ENCODE results near the gene TPSD1. TPM values are rescaled to one million over a fixed set of nuclear protein-coding genes. Genes with fewer than 3 reads are reported as not detected.

TPSD1 gene
- total and polyA plus RNA-seq, 2 experiments from 2014 or later, result 0.17 TPM; not detected in 1

DNA sequence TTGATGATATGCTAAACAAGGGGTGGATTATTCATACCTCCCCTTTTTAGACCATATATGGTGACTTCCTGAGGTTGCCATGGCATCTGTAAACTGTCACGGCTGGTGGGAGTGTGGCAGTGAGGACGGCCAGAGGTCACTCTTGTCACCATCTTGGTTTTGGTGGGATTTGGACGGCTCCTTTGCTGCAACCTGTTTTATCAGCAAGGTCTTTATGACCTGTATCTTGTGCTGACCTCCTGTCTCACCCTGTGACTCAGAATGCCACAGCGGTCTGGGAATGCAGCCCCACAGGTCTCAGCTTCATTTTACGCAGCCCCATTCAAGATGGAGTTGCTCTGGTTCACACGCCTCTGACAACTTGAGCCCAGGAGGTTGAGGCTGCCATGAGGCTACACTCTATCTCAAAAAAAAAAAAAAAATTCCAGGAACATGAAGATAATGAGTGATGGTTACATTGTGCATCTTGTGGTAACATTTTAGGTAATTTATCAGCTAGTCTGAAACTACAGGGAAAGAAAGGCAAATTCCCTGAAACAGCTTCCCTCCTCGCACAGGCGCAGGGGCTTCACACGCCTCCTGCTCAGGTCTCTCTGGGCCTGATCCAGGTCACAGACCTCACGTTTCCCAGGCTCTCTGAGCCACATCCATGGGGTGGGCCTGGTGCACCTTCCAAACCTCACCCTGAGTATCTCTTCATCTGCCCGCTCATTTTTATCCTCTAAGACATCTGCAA lies 38.2 kb downstream of the TPSD1 start:
- no peaks in the 10 kb centered on the region for H3K36me3 ChIP-seq (ENCODE audit: insufficient read depth)
- ATAC-seq (no peak), DNase-seq (ENCODE audit: low spot score) (no peak)
- no peak overlapping the region for H2AFZ ChIP-seq
- H3K4me1 Mint-ChIP-seq, result peaks cover 37% of the 10 kb centered on the region
- no peaks in the 10 kb centered on the region for H3K9me2 ChIP-seq (ENCODE audit: insufficient read depth)
- H3K79me2 ChIP-seq (replicated peaks; ENCODE audit: insufficient read depth), result no peaks in the 10 kb centered on the region
- H3K4me2 ChIP-seq, result no peak overlapping the region
- no peaks in the 10 kb centered on the region for H3K9me3 Mint-ChIP-seq
- H3K27ac ChIP-seq (ENCODE audit: low read depth), result no peak overlapping the region
- H3K27ac Mint-ChIP-seq, result no peak overlapping the region
- peaks cover 25% of the 10 kb centered on the region for H3K4me1 ChIP-seq (ENCODE audit: insufficient read depth)
- H3K4me3 Mint-ChIP-seq, result no peak overlapping the region; the same call in 2 of the 3 replicates
- no peaks in the 10 kb centered on the region for H3K36me3 Mint-ChIP-seq (ENCODE audit: low read depth)
- peaks cover 6% of the 10 kb centered on the region; the same call in 1 of the 2 replicates for H3F3A ChIP-seq (replicated peaks; ENCODE audit: low read depth)
- TF ChIP-seq CREB1 (CRISPR knock-in tag; IDR thresholded peaks at IDR 0.05; ENCODE audit: low read depth), result no peak
- no peak for TF ChIP-seq JUNB (IDR thresholded peaks at IDR 0.05; ENCODE audit: unreplicated experiment)
- peaks cover 41% of the 10 kb centered on the region for H3K27me3 Mint-ChIP-seq (ENCODE audit: insufficient read depth, low read depth, poor library complexity)
- H3K27me3 ChIP-seq (ENCODE audit: insufficient read depth), result peaks cover 26% of the 10 kb centered on the region
- H3K4me3 ChIP-seq, result no peak overlapping the region
- H4K20me1 ChIP-seq (replicated peaks; ENCODE audit: insufficient read depth), result no peaks in the 10 kb centered on the region

GRCh38 chr16:1295465-1295864 lies 39.6 kb downstream of the TPSD1 start:
- Histone ChIP-seq H2AFZ (no peak overlapping the region), H3K9me2 (ENCODE audit: insufficient read depth) (no peaks in the 10 kb centered on the region), H3K27ac (ENCODE audit: low read depth) (no peak overlapping the region), H3K4me3 (no peak overlapping the region), H3K79me2 (replicated peaks; ENCODE audit: insufficient read depth) (no peaks in the 10 kb centered on the region), H3F3A (replicated peaks; ENCODE audit: low read depth) (peaks cover 6% of the 10 kb centered on the region; the same call in 1 of the 2 replicates), H3K36me3 (ENCODE audit: insufficient read depth) (no peaks in the 10 kb centered on the region), H4K20me1 (replicated peaks; ENCODE audit: insufficient read depth) (no peaks in the 10 kb centered on the region), H3K4me1 (ENCODE audit: insufficient read depth) (peaks cover 14% of the 10 kb centered on the region), H3K4me2 (peak overlapping the region; percentile 17; the same call in 1 of the 2 replicates), H3K27me3 (ENCODE audit: insufficient read depth) (peaks cover 13% of the 10 kb centered on the region)
- Mint-ChIP-seq H3K27ac (0 out of 2 replicates have a peak overlapping the region, but pooled peaks have one; percentile 68), H3K36me3 (ENCODE audit: low read depth) (no peaks in the 10 kb centered on the region), H3K4me3 (peak overlapping the region; percentile 19; the same call in 1 of the 3 replicates), H3K4me1 (peaks cover 31% of the 10 kb centered on the region), H3K9me3 (no peaks in the 10 kb centered on the region), H3K27me3 (ENCODE audit: insufficient read depth, low read depth, poor library complexity) (peaks cover 32% of the 10 kb centered on the region)
- DNase-seq (ENCODE audit: low spot score), result peak; percentile 62
- peak; percentile 64 for ATAC-seq
- TF ChIP-seq, protein P1, sequence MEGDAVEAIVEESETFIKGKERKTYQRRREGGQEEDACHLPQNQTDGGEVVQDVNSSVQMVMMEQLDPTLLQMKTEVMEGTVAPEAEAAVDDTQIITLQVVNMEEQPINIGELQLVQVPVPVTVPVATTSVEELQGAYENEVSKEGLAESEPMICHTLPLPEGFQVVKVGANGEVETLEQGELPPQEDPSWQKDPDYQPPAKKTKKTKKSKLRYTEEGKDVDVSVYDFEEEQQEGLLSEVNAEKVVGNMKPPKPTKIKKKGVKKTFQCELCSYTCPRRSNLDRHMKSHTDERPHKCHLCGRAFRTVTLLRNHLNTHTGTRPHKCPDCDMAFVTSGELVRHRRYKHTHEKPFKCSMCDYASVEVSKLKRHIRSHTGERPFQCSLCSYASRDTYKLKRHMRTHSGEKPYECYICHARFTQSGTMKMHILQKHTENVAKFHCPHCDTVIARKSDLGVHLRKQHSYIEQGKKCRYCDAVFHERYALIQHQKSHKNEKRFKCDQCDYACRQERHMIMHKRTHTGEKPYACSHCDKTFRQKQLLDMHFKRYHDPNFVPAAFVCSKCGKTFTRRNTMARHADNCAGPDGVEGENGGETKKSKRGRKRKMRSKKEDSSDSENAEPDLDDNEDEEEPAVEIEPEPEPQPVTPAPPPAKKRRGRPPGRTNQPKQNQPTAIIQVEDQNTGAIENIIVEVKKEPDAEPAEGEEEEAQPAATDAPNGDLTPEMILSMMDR (conservative IDR thresholded peaks at IDR 0.05; ENCODE audit: low read depth in 2 of 2), result no peak
- TF ChIP-seq ZNF114 (CRISPR knock-in tag; IDR thresholded peaks at IDR 0.05) (no peak), STAT1 (IDR thresholded peaks at IDR 0.05; ENCODE audit: unreplicated experiment) (no peak), NANOG (IDR thresholded peaks at IDR 0.05; ENCODE audit: borderline replicate concordance) (no peak), REST (IDR thresholded peaks at IDR 0.05; ENCODE audit: unreplicated experiment) (no peak), ZNF331 (CRISPR knock-in tag; IDR thresholded peaks at IDR 0.05; ENCODE audit: low read depth) (no peak), EZH2 (IDR thresholded peaks at IDR 0.05; ENCODE audit: low read depth, unreplicated experiment) (no peak), EZH2phosphoT487 (IDR thresholded peaks at IDR 0.05; ENCODE audit: unreplicated experiment) (no peak), CREB1 (CRISPR knock-in tag; IDR thresholded peaks at IDR 0.05; ENCODE audit: low read depth) (no peak), POLR2AphosphoS5 (IDR thresholded peaks at IDR 0.05; ENCODE audit: low read depth) (no peak)
- TF ChIP-seq, protein P2, sequence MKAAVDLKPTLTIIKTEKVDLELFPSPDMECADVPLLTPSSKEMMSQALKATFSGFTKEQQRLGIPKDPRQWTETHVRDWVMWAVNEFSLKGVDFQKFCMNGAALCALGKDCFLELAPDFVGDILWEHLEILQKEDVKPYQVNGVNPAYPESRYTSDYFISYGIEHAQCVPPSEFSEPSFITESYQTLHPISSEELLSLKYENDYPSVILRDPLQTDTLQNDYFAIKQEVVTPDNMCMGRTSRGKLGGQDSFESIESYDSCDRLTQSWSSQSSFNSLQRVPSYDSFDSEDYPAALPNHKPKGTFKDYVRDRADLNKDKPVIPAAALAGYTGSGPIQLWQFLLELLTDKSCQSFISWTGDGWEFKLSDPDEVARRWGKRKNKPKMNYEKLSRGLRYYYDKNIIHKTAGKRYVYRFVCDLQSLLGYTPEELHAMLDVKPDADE (IDR thresholded peaks at IDR 0.05), result no peak
